Measurements from ENCODE around the gene SPOCK2. TPM values are rescaled to one million over a fixed set of nuclear protein-coding genes. Genes with fewer than 3 reads are reported as not detected.

SPOCK2 gene
- polyA plus RNA-seq, 3 donors, result 3.6 to 7.8 (median 5.2) TPM

GRCh38 chr10:72093450-72093849 is 5.1 kb upstream of the SPOCK2 start:
- no peak overlapping the region for H3K27ac ChIP-seq (ENCODE audit: low read depth, low read length)
- 74 to 86% (median 76%) methylated on average over 4 of the region's 4 CpGs for WGBS, 3 donors

GRCh38 chr10:72092987-72093386 is 4.6 kb upstream of the SPOCK2 start:
- no peak overlapping the region for H3K27ac ChIP-seq (ENCODE audit: low read depth, low read length)
- 92 to 100% (median 94%) methylated on average over 2 of the region's 2 CpGs for WGBS, 3 donors

- no peak overlapping the region for H3K27ac ChIP-seq (ENCODE audit: low read depth, low read length)
- 93 to 94% (median 94%) methylated on average over 8 of the region's 8 CpGs for WGBS, 3 donors
Observed at GRCh38 chr10:72092171-72092924, 4.0 kb upstream of the SPOCK2 start.

- 96 to 98% (median 97%) methylated on average over 3 of the region's 3 CpGs for WGBS, 3 donors
Observed at GRCh38 chr10:72090326-72090725, 2.0 kb upstream of the SPOCK2 start.

GRCh38 chr10:72089618-72090017 is 1.3 kb upstream of the SPOCK2 start:
- WGBS, 3 donors, result 54 to 78% (median 62%) methylated on average over 6 of the region's 6 CpGs
- no peak overlapping the region for H3K27ac ChIP-seq (ENCODE audit: low read depth, low read length)

More at GRCh38 chr10:72090326-72090725, 2.0 kb upstream of the SPOCK2 start:
- no peak overlapping the region for H3K27ac ChIP-seq (ENCODE audit: low read depth, low read length)

- no peak overlapping the region for H3K27ac ChIP-seq (ENCODE audit: low read depth, low read length)
- WGBS, 3 donors, result 50 to 61% (median 53%) methylated on average over 14 of the region's 14 CpGs
Observed at GRCh38 chr10:72088889-72089575, 681 bp upstream of the SPOCK2 start.

GRCh38 chr10:72087392-72087968 is 871 bp downstream of the SPOCK2 start:
- WGBS, 3 donors, result 1 to 3% (median 2%) methylated on average over 43 to 50 of the region's 50 CpGs
- H3K27ac ChIP-seq (ENCODE audit: low read depth, low read length), result no peak overlapping the region

GRCh38 chr10:72086466-72087391 is 1.6 kb downstream of the SPOCK2 start:
- no peak overlapping the region for H3K27ac ChIP-seq (ENCODE audit: low read depth, low read length)
- 37 to 44% (median 38%) methylated on average over 61 of the region's 61 CpGs for WGBS, 3 donors

GRCh38 chr10:72085864-72086465 is 2.4 kb downstream of the SPOCK2 start:
- 63 to 78% (median 75%) methylated on average over 1 of the region's 1 CpG for WGBS, 3 donors

GRCh38 chr10:72085166-72085565 is 3.2 kb downstream of the SPOCK2 start:
- WGBS, 3 donors, result 96 to 98% (median 98%) methylated on average over 6 of the region's 6 CpGs
- H3K27ac ChIP-seq (ENCODE audit: low read depth, low read length), result no peak overlapping the region

More at GRCh38 chr10:72085864-72086465, 2.4 kb downstream of the SPOCK2 start:
- no peak overlapping the region for H3K27ac ChIP-seq (ENCODE audit: low read depth, low read length)

GRCh38 chr10:72083790-72084459 is 4.4 kb downstream of the SPOCK2 start:
- WGBS, 3 donors, result 87 to 91% (median 89%) methylated on average over 16 of the region's 16 CpGs
- no peak overlapping the region for H3K27ac ChIP-seq (ENCODE audit: low read depth, low read length)

GRCh38 chr10:72082856-72083789 is 5.2 kb downstream of the SPOCK2 start:
- no peak overlapping the region for H3K27ac ChIP-seq (ENCODE audit: low read depth, low read length)
- WGBS, 3 donors, result 82 to 91% (median 84%) methylated on average over 6 of the region's 6 CpGs

- no peak overlapping the region for H3K27ac ChIP-seq (ENCODE audit: low read depth, low read length)
- WGBS, 3 donors, result 74 to 84% (median 77%) methylated on average over 14 of the region's 14 CpGs
Observed at GRCh38 chr10:72081772-72082590, 6.4 kb downstream of the SPOCK2 start.

GRCh38 chr10:72081210-72081609 is 7.1 kb downstream of the SPOCK2 start:
- WGBS, 3 donors, result 90 to 93% (median 92%) methylated on average over 9 of the region's 9 CpGs
- H3K27ac ChIP-seq (ENCODE audit: low read depth, low read length), result no peak overlapping the region

GRCh38 chr10:72080042-72080975 is 8.0 kb downstream of the SPOCK2 start:
- no peak overlapping the region for H3K27ac ChIP-seq (ENCODE audit: low read depth, low read length)
- WGBS, 3 donors, result 79 to 88% (median 80%) methylated on average over 14 of the region's 14 CpGs
